MG63 (cell line): ENCODE measurements around the gene RPL7L1. TPM values are rescaled to one million over a fixed set of nuclear protein-coding genes. Genes with fewer than 3 reads are reported as not detected.
"Not testable (repeated sequence)": the region's sequence is repeated elsewhere in the genome, so short reads cannot be mapped to it uniquely, and the experiment has no call there.

Source experiments
- DNase-seq: peaks from one replicate; pipeline ENCODE4 v3.0.0-alpha.2; 2020
- H3K27me3 ChIP-seq: fragments of 250-450 bp; sonication (Bioruptor Pico); 2 replicates; pipeline ENCODE4 v1.5.1; 2020; ENCODE audit warnings: mild to moderate bottlenecking, moderate library complexity
- H3K36me3 ChIP-seq: fragments of 250-450 bp; sonication (Bioruptor Pico); 2 replicates; pipeline ENCODE4 v1.5.1; 2020; ENCODE audit warnings: mild to moderate bottlenecking, moderate library complexity
- H3K4me3 ChIP-seq: fragments of 250-450 bp; sonication (Bioruptor Pico); 2 replicates; pipeline ENCODE4 v1.5.1; 2020; ENCODE audit warnings: mild to moderate bottlenecking, moderate library complexity
- H3K9me3 ChIP-seq: fragments of 250-450 bp; sonication (Bioruptor Pico); 2 replicates; pipeline ENCODE4 v1.5.1; 2020; ENCODE audit warnings: mild to moderate bottlenecking, moderate library complexity
- total RNA-seq: library from RNA; depleted of rRNA; stranded (reverse); fragments of >200 nt; shearing (Covaris generic); gene quantifications from 2 replicates; pipeline ENCODE4 v1.2.3, GENCODE V29; 2014; ENCODE audit warnings: low replicate concordance

RPL7L1 gene
- total RNA-seq, 1 experiment from 2014 or later: 73.0 TPM

- H3K4me3 ChIP-seq: peak overlapping the region; percentile 85
- not testable (repeated sequence) for H3K27me3 ChIP-seq, H3K9me3 ChIP-seq, DNase-seq
- H3K36me3 ChIP-seq: peaks cover 46% of the 10 kb centered on the region
These were observed 1.5 kb downstream of the RPL7L1 start for GRCh38 chr6:42880871-42881270.

- Histone ChIP-seq H3K36me3 (peaks cover 45% of the 10 kb centered on the region), H3K9me3 (no peaks in the 10 kb centered on the region), H3K4me3 (no peak overlapping the region), H3K27me3 (no peaks in the 10 kb centered on the region)
- DNase-seq: no peak
These were observed 6.3 kb downstream of the RPL7L1 start for GRCh38 chr6:42885702-42886101.

GRCh38 chr6:42888201-42888600 lies 8.8 kb downstream of the RPL7L1 start:
- H3K4me3 ChIP-seq, H3K9me3 ChIP-seq, H3K27me3 ChIP-seq, DNase-seq: not testable (repeated sequence)
- H3K36me3 ChIP-seq: peaks cover 28% of the 10 kb centered on the region

- Histone ChIP-seq H3K27me3 (no peaks in the 10 kb centered on the region), H3K4me3 (peak overlapping the region; percentile 74), H3K36me3 (peaks cover 11% of the 10 kb centered on the region), H3K9me3 (no peaks in the 10 kb centered on the region)
- DNase-seq: no peak
These were observed 10.4 kb downstream of the RPL7L1 start for GRCh38 chr6:42889815-42890214.

- peak; percentile 95 for DNase-seq
- Histone ChIP-seq H3K36me3 (peaks cover 8% of the 10 kb centered on the region), H3K4me3 (peak overlapping the region; percentile 74), H3K27me3 (no peaks in the 10 kb centered on the region), H3K9me3 (no peaks in the 10 kb centered on the region)
These were observed 11.1 kb downstream of the RPL7L1 start for GRCh38 chr6:42890311-42891198.

GRCh38 chr6:42891199-42891722 lies 11.8 kb downstream of the RPL7L1 start:
- no peaks in the 10 kb centered on the region for H3K27me3 ChIP-seq
- no peak for DNase-seq
- H3K4me3 ChIP-seq: peak overlapping the region; percentile 74
- H3K9me3 ChIP-seq: no peaks in the 10 kb centered on the region
- H3K36me3 ChIP-seq: 0 out of 2 replicates have a peak, but pooled peaks cover 2% of the 10 kb centered on the region

- not testable (repeated sequence) for H3K4me3 ChIP-seq, H3K36me3 ChIP-seq, H3K27me3 ChIP-seq, DNase-seq, H3K9me3 ChIP-seq
These were observed 14.8 kb downstream of the RPL7L1 start for GRCh38 chr6:42894041-42894828.

GRCh38 chr6:42896178-42896719 lies 16.8 kb downstream of the RPL7L1 start:
- Histone ChIP-seq H3K4me3 (no peak overlapping the region), H3K36me3 (no peaks in the 10 kb centered on the region), H3K27me3 (no peaks in the 10 kb centered on the region), H3K9me3 (no peaks in the 10 kb centered on the region)
- DNase-seq: no peak

- H3K4me3 ChIP-seq: no peak overlapping the region
- peak; percentile 24 for DNase-seq
- H3K27me3 ChIP-seq: no peaks in the 10 kb centered on the region
- H3K36me3 ChIP-seq: no peaks in the 10 kb centered on the region
- no peaks in the 10 kb centered on the region for H3K9me3 ChIP-seq
These were observed 19.5 kb downstream of the RPL7L1 start for GRCh38 chr6:42898891-42899361.

GRCh38 chr6:42899871-42900270 lies 20.5 kb downstream of the RPL7L1 start:
- no peaks in the 10 kb centered on the region for H3K36me3 ChIP-seq
- DNase-seq: no peak
- no peak overlapping the region for H3K4me3 ChIP-seq
- no peaks in the 10 kb centered on the region for H3K9me3 ChIP-seq
- H3K27me3 ChIP-seq: no peaks in the 10 kb centered on the region

- no peaks in the 10 kb centered on the region for H3K9me3 ChIP-seq
- H3K36me3 ChIP-seq: no peaks in the 10 kb centered on the region
- no peak overlapping the region for H3K4me3 ChIP-seq
- H3K27me3 ChIP-seq: no peaks in the 10 kb centered on the region
- DNase-seq: peak; percentile 53
These were observed 22.1 kb downstream of the RPL7L1 start for GRCh38 chr6:42901538-42901957.

GRCh38 chr6:42902429-42903263 lies 23.2 kb downstream of the RPL7L1 start:
- DNase-seq, H3K9me3 ChIP-seq, H3K4me3 ChIP-seq, H3K27me3 ChIP-seq, H3K36me3 ChIP-seq: not testable (repeated sequence)

- no peak for DNase-seq
- no peak overlapping the region for H3K4me3 ChIP-seq
- H3K9me3 ChIP-seq: no peaks in the 10 kb centered on the region
- H3K27me3 ChIP-seq: no peaks in the 10 kb centered on the region
- H3K36me3 ChIP-seq: no peaks in the 10 kb centered on the region
These were observed 25.1 kb downstream of the RPL7L1 start for GRCh38 chr6:42904467-42904866.

GRCh38 chr6:42907336-42907735 lies 27.9 kb downstream of the RPL7L1 start:
- Histone ChIP-seq H3K36me3 (no peaks in the 10 kb centered on the region), H3K4me3 (no peak overlapping the region), H3K9me3 (no peaks in the 10 kb centered on the region), H3K27me3 (no peaks in the 10 kb centered on the region)
- no peak for DNase-seq

GRCh38 chr6:42909835-42910234 lies 30.4 kb downstream of the RPL7L1 start:
- no peaks in the 10 kb centered on the region for H3K36me3 ChIP-seq
- H3K4me3 ChIP-seq: no peak overlapping the region
- no peaks in the 10 kb centered on the region for H3K27me3 ChIP-seq
- no peaks in the 10 kb centered on the region for H3K9me3 ChIP-seq
- no peak for DNase-seq
